Endothelial cell of umbilical vein (primary cell): ENCODE results near the gene PXYLP1. TPM values are rescaled to one million over a fixed set of nuclear protein-coding genes. Genes with fewer than 3 reads are reported as not detected.

Experiments
- BruUV-seq: library from RNA; stranded (reverse); fragments of 400-500 nt; replicated peaks from 2 replicates; lab custom pipeline; 2021; lab: Mats Ljungman, UMichigan
- CTCF ChIA-PET: fragments of 300-600, 350-600 bp; sonication (Branson Sonifier 250); formaldehyde crosslinking; loops from one replicate; lab custom pipeline; 2021; ENCODE audit warnings: antibody characterized with exemption, inconsistent platforms; lab: Charles Lee
- POLR2A ChIA-PET: fragments of 300-600, 350-600 bp; sonication (Branson Sonifier 250); formaldehyde crosslinking; loops from one replicate; lab custom pipeline; 2021; ENCODE audit warnings: antibody characterized with exemption, inconsistent platforms; lab: Charles Lee
- DNase-seq: peaks from one replicate; pipeline ENCODE4 v3.0.0-alpha.2; 2011; ENCODE audit warnings: low read depth, low spot score
- FAIRE-seq: peaks from 2 replicates; lab custom pipeline; 2011; peaks lifted over from hg19 to GRCh38; lab: Jason Lieb, UNC
- H2AFZ ChIP-seq: 2 replicates; pipeline ENCODE4 v1.6.0; 2012; ENCODE audit warnings: low read depth, low read length, control low read depth, inconsistent platforms
- H3K27ac ChIP-seq: 2 replicates; pipeline ENCODE4 v1.5.1; 2011; ENCODE audit warnings: low read depth, mild to moderate bottlenecking, control low read depth, low read length, moderate library complexity; ENCODE audit not compliant: insufficient read depth
- H3K27me3 ChIP-seq, 2 experiments: 2 replicates each; pipeline versions ENCODE4 v1.6.0 to v1.6.1; 2011; ENCODE audit warnings: low read length in 2 of 2, mixed read lengths in 1 of 2; ENCODE audit not compliant: control insufficient read depth in 2 of 2, insufficient read depth in 2 of 2
- H3K36me3 ChIP-seq, 2 experiments: 2 replicates in 1 of 2; 3 replicates in 1 of 2; pipeline ENCODE4 v1.5.1; 2011; ENCODE audit warnings: low read length in 2 of 2, mild to moderate bottlenecking in 1 of 2, moderate library complexity in 1 of 2; ENCODE audit not compliant: control insufficient read depth in 2 of 2, insufficient read depth in 2 of 2; ENCODE audit errors: extremely low read depth in 1 of 2
- H3K4me1 ChIP-seq: 3 replicates; pipeline ENCODE4 v1.5.1; 2011; ENCODE audit warnings: mild to moderate bottlenecking, low read length; ENCODE audit not compliant: control insufficient read depth, insufficient read depth; ENCODE audit errors: extremely low read depth
- H3K4me2 ChIP-seq: 2 replicates; pipeline ENCODE4 v1.6.1; 2011; ENCODE audit warnings: low read length, control low read depth, mixed read lengths; ENCODE audit not compliant: insufficient read depth
- H3K4me3 ChIP-seq, 3 experiments: fragments of 200-600 bp in 1 of 3; sonication (generic), shearing (Covaris generic) in 1 of 3; replicated peaks in 1 of 3; 2 replicates each; pipeline ENCODE4 v1.5.1; 2011 to 2016; ENCODE audit warnings: control low read depth in 3 of 3, low read length in 3 of 3, mild to moderate bottlenecking in 2 of 3, inconsistent platforms in 1 of 3, low read depth in 1 of 3, moderate library complexity in 1 of 3; ENCODE audit not compliant: insufficient read depth in 1 of 3
- H3K79me2 ChIP-seq: 2 replicates; pipeline ENCODE4 v1.6.0; 2012; ENCODE audit warnings: low read length, inconsistent platforms; ENCODE audit not compliant: control insufficient read depth, insufficient read depth
- H3K9ac ChIP-seq: replicated peaks from 2 replicates; pipeline ENCODE3; 2011; ENCODE audit warnings: low read length, control low read depth; ENCODE audit not compliant: insufficient read depth; ENCODE audit errors: extremely low read depth
- H3K9me1 ChIP-seq: replicated peaks from 3 replicates; pipeline ENCODE4 v1.6.0; 2011; ENCODE audit warnings: mild to moderate bottlenecking, low read length; ENCODE audit not compliant: control insufficient read depth, insufficient read depth; ENCODE audit errors: extremely low read depth
- H3K9me3 ChIP-seq: replicated peaks from 2 replicates; pipeline ENCODE4 v1.5.1; 2012; ENCODE audit warnings: low read length, inconsistent platforms; ENCODE audit not compliant: control insufficient read depth, insufficient read depth
- H4K20me1 ChIP-seq: replicated peaks from 2 replicates; pipeline ENCODE3; 2011; ENCODE audit warnings: mild to moderate bottlenecking, low read length; ENCODE audit not compliant: control insufficient read depth, insufficient read depth; ENCODE audit errors: extremely low read depth
- EZH2 ChIP-seq: IDR thresholded peaks from 2 replicates; pipeline ENCODE4 v1.6.1; 2012; ENCODE audit warnings: borderline replicate concordance, low read depth, mild to moderate bottlenecking, moderate library complexity, low read length, inconsistent platforms; ENCODE audit not compliant: severe bottlenecking
- GATA2 ChIP-seq: IDR thresholded peaks from 2 replicates; pipeline ENCODE4 v1.7.0; 2011; ENCODE audit warnings: low read depth, mild to moderate bottlenecking, moderate library complexity, mixed read lengths, low read length; ENCODE audit not compliant: insufficient read length, insufficient read depth
- JUN ChIP-seq: IDR thresholded peaks from 2 replicates; pipeline ENCODE4 v1.6.1; 2011; ENCODE audit warnings: borderline replicate concordance, low read depth; ENCODE audit not compliant: insufficient read length, insufficient read depth
- MYC ChIP-seq: IDR thresholded peaks from one replicate; pipeline ENCODE4 v1.6.1; 2011; ENCODE audit warnings: mild to moderate bottlenecking, low read depth, low read length
- POLR2A ChIP-seq: IDR thresholded peaks from 2 replicates; pipeline ENCODE4 v1.6.1; 2012; ENCODE audit warnings: low read depth, mild to moderate bottlenecking, control low read depth, low read length
- POLR2AphosphoS5 ChIP-seq: IDR thresholded peaks from 2 replicates; pipeline ENCODE4 v1.6.1; 2012; ENCODE audit warnings: low read depth, mild to moderate bottlenecking, control low read depth, low read length, moderate library complexity; ENCODE audit not compliant: insufficient read depth
- dilution Hi-C: fragments of 300-500 bp; cut with MboI; formaldehyde crosslinking; loops from one replicate; pipeline ENCODE4 v1.15.0; 2019; ENCODE audit warnings: low sequenced_read_pairs; ENCODE audit not compliant: extremely low pct_ligation_motif_present
- intact Hi-C: fragments of 100-400 bp; cut with micrococcal nuclease; formaldehyde crosslinking; loops from one replicate; pipeline ENCODE4 v1.10.0; 2022
- polyA plus RNA-seq, 4 experiments: library from polyadenylated mRNA; depleted of rRNA in 3 of 4; stranded (reverse) in 3 of 4; unstranded in 1 of 4; fragments of >200 nt; gene quantifications; 2 replicates each; pipeline versions ENCODE4 v1.2.1 to v1.2.3, GENCODE V29; 2011 to 2012; ENCODE audit warnings: missing spikeins in 1 of 4
- total RNA-seq: library from RNA; stranded (reverse); gene quantifications from 2 replicates; pipeline ENCODE4 v1.2.3, GENCODE V29; 2021
- TF ChIP-seq, protein P1 (sequence below): IDR thresholded peaks from 2 replicates; pipeline ENCODE4 v1.6.1; 2011; ENCODE audit not compliant: insufficient read depth, insufficient read length
- TF ChIP-seq, protein P2 (sequence below), 2 donors: IDR thresholded peaks; 1 replicate in 1 of 2; 2 replicates in 1 of 2; pipeline ENCODE4 v1.5.1; 2011; ENCODE audit warnings: low read length in 2 of 2, mild to moderate bottlenecking in 2 of 2, moderate library complexity in 2 of 2, control low read depth in 1 of 2, inconsistent platforms in 1 of 2, low read depth in 1 of 2; ENCODE audit not compliant: insufficient read depth in 1 of 2; ENCODE audit errors: extremely low read depth in 1 of 2

PXYLP1 gene
- total and polyA plus RNA-seq, 2 donors (not counting 3 experiments of a cell fraction or from before 2014, with no cell fraction given), result 0.84 to 1.7 TPM

DNA sequence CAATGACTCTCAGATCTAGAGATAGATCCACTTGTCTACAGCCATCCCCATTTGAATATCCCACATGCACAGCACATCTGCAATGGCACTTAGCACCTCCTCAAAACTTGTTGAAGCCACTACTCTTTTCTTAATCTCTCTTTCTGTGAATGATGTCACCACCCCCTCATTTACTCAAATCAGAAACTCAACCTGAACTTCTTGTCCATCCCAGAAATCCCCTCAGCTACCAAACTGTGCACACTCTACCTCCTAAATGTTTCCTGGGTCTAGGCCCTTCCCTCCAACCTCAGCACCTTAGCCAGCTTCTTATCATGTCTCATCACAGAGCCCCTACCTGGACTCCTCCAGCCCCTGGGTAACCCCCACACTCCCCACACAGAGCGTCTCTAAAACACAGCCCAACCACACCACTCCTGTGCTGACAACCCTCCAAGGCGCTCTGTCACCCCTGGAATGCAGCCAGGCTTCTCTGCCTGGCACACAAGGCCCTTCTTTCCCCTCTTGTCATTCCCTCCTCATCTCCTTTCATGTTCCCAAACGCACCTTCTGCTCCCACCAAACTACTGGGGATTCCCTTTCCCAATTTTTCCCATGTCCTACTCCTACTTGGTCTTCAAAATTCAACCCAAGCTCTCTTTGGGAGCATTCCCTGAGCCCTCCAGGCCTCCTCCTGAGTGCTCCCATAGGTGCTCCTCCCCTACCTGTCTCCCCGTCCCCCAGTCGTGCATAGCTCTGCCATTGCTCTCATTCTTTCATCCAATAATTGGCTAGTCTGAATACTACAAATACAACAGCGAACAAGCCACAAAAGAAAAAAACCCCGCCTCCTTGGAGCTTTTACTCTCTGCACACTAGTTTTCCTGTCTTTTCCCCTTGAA is 96.9 kb downstream of the PXYLP1 start:
- FAIRE-seq (no peak), DNase-seq (no peak)
- Histone ChIP-seq H2AFZ (no peak overlapping the region), H4K20me1 (no peaks in the 10 kb centered on the region), H3K27me3 (no peaks in the 10 kb centered on the region), H3K4me3 (no peak overlapping the region), H3K9me1 (no peaks in the 10 kb centered on the region), H3K36me3 (no peaks in the 10 kb centered on the region), H3K79me2 (no peaks in the 10 kb centered on the region), H3K27ac (no peak overlapping the region), H3K9ac (no peak overlapping the region), H3K9me3 (no peaks in the 10 kb centered on the region), H3K4me2 (no peak overlapping the region), H3K4me1 (peaks cover 34% of the 10 kb centered on the region)
- CTCF ChIA-PET, result interaction anchor here (1.1 to 2.4 kb wide), 3 partner anchors 20 to 55 kb away, joined by 3 to 9 read pairs (median 5); no protein-coding TSS in a partner anchor
- dilution Hi-C loops, result no loop called here
- intact Hi-C loops, result no loop called here
- TF ChIP-seq GATA2, result no peak
- TF ChIP-seq MYC, result no peak
- TF ChIP-seq POLR2A, result no peak
- TF ChIP-seq, protein P1, sequence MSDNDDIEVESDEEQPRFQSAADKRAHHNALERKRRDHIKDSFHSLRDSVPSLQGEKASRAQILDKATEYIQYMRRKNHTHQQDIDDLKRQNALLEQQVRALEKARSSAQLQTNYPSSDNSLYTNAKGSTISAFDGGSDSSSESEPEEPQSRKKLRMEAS, result no peak
- TF ChIP-seq EZH2, result no peak
- TF ChIP-seq JUN, result no peak
- TF ChIP-seq, protein P2, sequence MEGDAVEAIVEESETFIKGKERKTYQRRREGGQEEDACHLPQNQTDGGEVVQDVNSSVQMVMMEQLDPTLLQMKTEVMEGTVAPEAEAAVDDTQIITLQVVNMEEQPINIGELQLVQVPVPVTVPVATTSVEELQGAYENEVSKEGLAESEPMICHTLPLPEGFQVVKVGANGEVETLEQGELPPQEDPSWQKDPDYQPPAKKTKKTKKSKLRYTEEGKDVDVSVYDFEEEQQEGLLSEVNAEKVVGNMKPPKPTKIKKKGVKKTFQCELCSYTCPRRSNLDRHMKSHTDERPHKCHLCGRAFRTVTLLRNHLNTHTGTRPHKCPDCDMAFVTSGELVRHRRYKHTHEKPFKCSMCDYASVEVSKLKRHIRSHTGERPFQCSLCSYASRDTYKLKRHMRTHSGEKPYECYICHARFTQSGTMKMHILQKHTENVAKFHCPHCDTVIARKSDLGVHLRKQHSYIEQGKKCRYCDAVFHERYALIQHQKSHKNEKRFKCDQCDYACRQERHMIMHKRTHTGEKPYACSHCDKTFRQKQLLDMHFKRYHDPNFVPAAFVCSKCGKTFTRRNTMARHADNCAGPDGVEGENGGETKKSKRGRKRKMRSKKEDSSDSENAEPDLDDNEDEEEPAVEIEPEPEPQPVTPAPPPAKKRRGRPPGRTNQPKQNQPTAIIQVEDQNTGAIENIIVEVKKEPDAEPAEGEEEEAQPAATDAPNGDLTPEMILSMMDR (IDR thresholded peaks at IDR 0.05; ENCODE audit: extremely low read depth in 1 of 2, insufficient read depth in 1 of 2, low read depth in 1 of 2, low read length in 2 of 2), result no peak
- no peak for TF ChIP-seq POLR2AphosphoS5
- POLR2A ChIA-PET, result no interaction called here
- no TSS peak for BruUV-seq
